Putamen (tissue), 1 donor: ENCODE measurements around the gene DYNLT5.
"Not testable (repeated sequence)": the region's sequence is repeated elsewhere in the genome, so short reads cannot be mapped to it uniquely, and the experiment has no call there.

Source experiments
- DNase-seq: peaks from one replicate; pipeline ENCODE4 v3.0.0-alpha.2; 2016; ENCODE audit warnings: low spot score

DYNLT5 gene

GRCh38 chr1:66788231-66788939 is 36.1 kb downstream of the DYNLT5 start:
- DNase-seq: no peak

- DNase-seq: no peak
Measured at GRCh38 chr1:66791621-66792610, 39.7 kb downstream of the DYNLT5 start.

GRCh38 chr1:66795839-66796238 is 43.6 kb downstream of the DYNLT5 start:
- DNase-seq: not testable (repeated sequence)

GRCh38 chr1:66809245-66809644 is 57.0 kb downstream of the DYNLT5 start:
- no peak for DNase-seq

GRCh38 chr1:66809736-66810326 is 57.6 kb downstream of the DYNLT5 start:
- DNase-seq: no peak

GRCh38 chr1:66824771-66825170 is 72.5 kb downstream of the DYNLT5 start:
- DNase-seq: no peak
